ENCODE data around the gene PRKAR1B. TPM values are rescaled to one million over a fixed set of nuclear protein-coding genes. Genes with fewer than 3 reads are reported as not detected.
A peak's percentile ranks its signal among the peaks of the same experiment; 100 is the strongest.

Gene PRKAR1B
- total RNA-seq, 1 experiment from 2014 or later, result 43.3 TPM

DNA sequence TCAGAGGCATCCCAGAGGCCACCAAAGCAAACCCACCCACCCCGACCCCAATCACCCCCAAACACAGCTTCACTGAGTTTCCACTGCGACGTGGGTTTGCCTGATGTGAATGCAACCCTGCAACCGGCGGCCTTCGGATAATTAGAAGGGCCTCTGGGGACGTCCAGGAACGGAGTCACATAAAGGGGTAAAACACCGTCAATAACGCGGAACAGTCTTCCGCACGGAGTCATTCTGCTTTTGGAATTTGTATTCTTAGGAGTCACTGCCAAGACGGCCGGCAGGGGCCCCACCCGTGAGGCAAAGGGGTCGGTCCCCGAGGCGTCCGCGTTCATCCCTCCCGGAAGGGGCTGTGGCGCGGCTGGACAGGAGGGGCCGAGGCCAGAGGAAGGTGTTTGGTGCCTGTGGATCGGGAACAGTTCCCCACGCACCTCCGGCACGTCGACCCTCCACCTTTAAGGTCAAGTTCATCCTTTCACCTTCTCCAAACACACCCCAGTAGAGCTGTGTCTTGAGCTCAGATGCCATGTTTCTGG lies 170.7 kb downstream of the PRKAR1B start:
- H3K36me3 Mint-ChIP-seq (ENCODE audit: insufficient read depth in 1 of 3, low read depth in 3 of 3), result peaks cover 0 to 4% (median 2%) of the 10 kb centered on the region in 3 experiments; a peak in 3 of 7 replicates
- H2BK20ac ChIP-seq (ENCODE audit: low read depth, low read length, poor library complexity, severe bottlenecking), result no peak overlapping the region
- no peak overlapping the region for H3K4ac ChIP-seq (ENCODE audit: low read depth, low read length)
- no peak overlapping the region for H3K23ac ChIP-seq (ENCODE audit: insufficient read length, low read depth, low read length)
- H2BK5ac ChIP-seq (ENCODE audit: insufficient read length, low read length), result no peak overlapping the region
- no peak overlapping the region for H2BK15ac ChIP-seq (ENCODE audit: low read depth, low read length)
- no peak overlapping the region for H2BK12ac ChIP-seq (ENCODE audit: insufficient read length, low read depth, low read length)
- no peak overlapping the region for H3K18ac ChIP-seq (ENCODE audit: insufficient read length, low read depth, low read length)
- H3K4me1 ChIP-seq (ENCODE audit: insufficient read depth, low read length), result no peaks in the 10 kb centered on the region
- no peaks in the 10 kb centered on the region for H3K4me1 Mint-ChIP-seq
- no peak overlapping the region for H4K91ac ChIP-seq (ENCODE audit: insufficient read length, low read depth, low read length)
- no peaks in the 10 kb centered on the region for H3K79me1 ChIP-seq (ENCODE audit: insufficient read depth, low read depth, low read length, poor library complexity, severe bottlenecking)
- no peaks in the 10 kb centered on the region for H3K27me3 Mint-ChIP-seq (ENCODE audit: low read depth)
- H3K9ac ChIP-seq (ENCODE audit: extremely low read depth, insufficient read length, low read length), result no peak overlapping the region
- no peaks in the 10 kb centered on the region for H3K79me2 ChIP-seq (ENCODE audit: insufficient read depth, low read length)
- no peak overlapping the region for H4K5ac ChIP-seq (ENCODE audit: insufficient read length, low read depth, low read length)
- no peaks in the 10 kb centered on the region for H3K27me3 ChIP-seq (ENCODE audit: insufficient read depth, low read length)
- H3T11ph ChIP-seq (ENCODE audit: low read length), result no peak overlapping the region
- H3K27ac Mint-ChIP-seq, result peak overlapping the region in 1 of 3 experiments; percentile 31; a peak in 1 of 7 replicates
- H3K9me3 Mint-ChIP-seq, result 0 out of 5 replicates have a peak, but pooled peaks cover 0 to 2% of the 10 kb centered on the region in 2 experiments
- no CpG with 5 or more reads among the region's 30 CpGs for WGBS (ENCODE audit: extremely low coverage, insufficient read length, low lambda C conversion rate)
- TF ChIP-seq, protein P1, sequence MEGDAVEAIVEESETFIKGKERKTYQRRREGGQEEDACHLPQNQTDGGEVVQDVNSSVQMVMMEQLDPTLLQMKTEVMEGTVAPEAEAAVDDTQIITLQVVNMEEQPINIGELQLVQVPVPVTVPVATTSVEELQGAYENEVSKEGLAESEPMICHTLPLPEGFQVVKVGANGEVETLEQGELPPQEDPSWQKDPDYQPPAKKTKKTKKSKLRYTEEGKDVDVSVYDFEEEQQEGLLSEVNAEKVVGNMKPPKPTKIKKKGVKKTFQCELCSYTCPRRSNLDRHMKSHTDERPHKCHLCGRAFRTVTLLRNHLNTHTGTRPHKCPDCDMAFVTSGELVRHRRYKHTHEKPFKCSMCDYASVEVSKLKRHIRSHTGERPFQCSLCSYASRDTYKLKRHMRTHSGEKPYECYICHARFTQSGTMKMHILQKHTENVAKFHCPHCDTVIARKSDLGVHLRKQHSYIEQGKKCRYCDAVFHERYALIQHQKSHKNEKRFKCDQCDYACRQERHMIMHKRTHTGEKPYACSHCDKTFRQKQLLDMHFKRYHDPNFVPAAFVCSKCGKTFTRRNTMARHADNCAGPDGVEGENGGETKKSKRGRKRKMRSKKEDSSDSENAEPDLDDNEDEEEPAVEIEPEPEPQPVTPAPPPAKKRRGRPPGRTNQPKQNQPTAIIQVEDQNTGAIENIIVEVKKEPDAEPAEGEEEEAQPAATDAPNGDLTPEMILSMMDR (conservative IDR thresholded peaks at IDR 0.05), result no peak
- H3K56ac ChIP-seq (ENCODE audit: insufficient read length, low read depth, low read length), result no peak overlapping the region
- no peak overlapping the region for H3K27ac ChIP-seq (ENCODE audit: insufficient read length, low read depth, low read length)
- no peak overlapping the region for H2AK5ac ChIP-seq (ENCODE audit: insufficient read length, low read length)
- H4K8ac ChIP-seq (replicated peaks; ENCODE audit: insufficient read length, low read depth, low read length), result no peak overlapping the region
- H4K20me1 ChIP-seq (ENCODE audit: control insufficient read depth, insufficient read depth, insufficient read length), result no peaks in the 10 kb centered on the region
- H3K4me3 Mint-ChIP-seq, result no peak overlapping the region
- H3K4me2 ChIP-seq (ENCODE audit: insufficient read depth, insufficient read length, low read length), result no peak overlapping the region
- H3K9me3 ChIP-seq (ENCODE audit: control insufficient read depth, low read depth, low read length), result no peaks in the 10 kb centered on the region
- no peak overlapping the region; the same call in 1 of the 2 replicates for H3K14ac ChIP-seq (ENCODE audit: insufficient read depth, low read length)
- H2BK120ac ChIP-seq (ENCODE audit: low read depth, low read length, poor library complexity, severe bottlenecking), result no peak overlapping the region
- no peak overlapping the region for H2AFZ ChIP-seq (ENCODE audit: low read length)
- H3K23me2 ChIP-seq (ENCODE audit: insufficient read length, low read depth, low read length, poor library complexity, severe bottlenecking), result no peaks in the 10 kb centered on the region
- DNase-seq, result no peak
